HepG2 (cell line): Measurements from ENCODE around the gene DPAGT1. TPM values are rescaled to one million over a fixed set of nuclear protein-coding genes. Genes with fewer than 3 reads are reported as not detected.

Experiments used
- GFI1 ChIP-seq: sonication (generic); formaldehyde crosslinking; IDR thresholded peaks from 2 replicates; pipeline ENCODE4 v1.5.0; 2020; ENCODE audit warnings: missing genetic modification reagents, mild to moderate bottlenecking, borderline replicate concordance
- NCOA1 ChIP-seq: sonication (generic); formaldehyde crosslinking; IDR thresholded peaks from 2 replicates; pipeline ENCODE4 v1.9.0; 2021; ENCODE audit warnings: missing genetic modification reagents
- NR2F1 ChIP-seq, 2 experiments: fragments of 450-650 bp in 1 of 2; formaldehyde crosslinking in 1 of 2; IDR thresholded peaks; 2 replicates each; pipeline versions ENCODE4 v1.5.0 to v1.6.1; 2016 to 2020; ENCODE audit warnings: mild to moderate bottlenecking in 1 of 2, missing compliant biosample characterization in 1 of 2, missing genetic modification reagents in 1 of 2, moderate library complexity in 1 of 2
- PLRG1 ChIP-seq: fragments of 450-650 bp; conservative IDR thresholded peaks from 2 replicates; pipeline ENCODE4 v1.6.1; 2016
- XRCC5 ChIP-seq: fragments of 200-400 bp; formaldehyde crosslinking; optimal IDR thresholded peaks from 2 replicates; pipeline ENCODE3; 2017; ENCODE audit warnings: mild to moderate bottlenecking, low read length
- ZNF564 ChIP-seq: sonication (generic); formaldehyde crosslinking; IDR thresholded peaks from 2 replicates; pipeline ENCODE4 v1.8.1; 2023; ENCODE audit warnings: mild to moderate bottlenecking, missing genetic modification reagents
- ZSCAN31 ChIP-seq: sonication (generic); formaldehyde crosslinking; IDR thresholded peaks from 2 replicates; pipeline ENCODE4 v1.5.0; 2020; ENCODE audit warnings: low read depth, mild to moderate bottlenecking, missing genetic modification reagents
- ZZZ3 ChIP-seq: sonication (generic); formaldehyde crosslinking; IDR thresholded peaks from 2 replicates; pipeline ENCODE4 v1.4.0; 2020; ENCODE audit warnings: missing genetic modification reagents, mild to moderate bottlenecking, borderline replicate concordance
- polyA plus RNA-seq, 8 experiments: library from polyadenylated mRNA; depleted of rRNA in 3 of 8; stranded (reverse) in 7 of 8; unstranded in 1 of 8; fragments of >200 nt; fragmentation: Illumina TruSeq in 4 of 8; extraction: Trizol in 4 of 8; gene quantifications; 2 replicates each; pipeline versions ENCODE4 v1.2.1 to v1.2.3, GENCODE V29; 2011 to 2016; ENCODE audit warnings: low read depth in 4 of 8, missing spikeins in 1 of 8, mixed read lengths in 1 of 8; ENCODE audit not compliant: insufficient read depth in 1 of 8
- total RNA-seq, 5 experiments: library from RNA; depleted of rRNA; stranded (reverse); fragments of >200 nt; fragmentation: Illumina TruSeq; extraction: Trizol; gene quantifications; 2 replicates each; pipeline ENCODE4 v1.2.3, GENCODE V29; 2016; ENCODE audit warnings: low read depth in 1 of 5
- TF ChIP-seq, protein P1 (sequence below): sonication (generic); formaldehyde crosslinking; IDR thresholded peaks from 2 replicates; pipeline ENCODE4; 2020; ENCODE audit warnings: missing genetic modification reagents, mild to moderate bottlenecking, borderline replicate concordance
- TF ChIP-seq, protein P2 (sequence below): IDR thresholded peaks from 2 replicates; pipeline ENCODE4 v1.6.1; 2012; ENCODE audit warnings: inconsistent platforms
- TF ChIP-seq, protein P3 (sequence below): sonication (generic); formaldehyde crosslinking; conservative IDR thresholded peaks from 2 replicates; pipeline ENCODE4 v1.8.0; 2022; ENCODE audit warnings: missing genetic modification reagents
- TF ChIP-seq, protein P4 (sequence below): sonication (generic); formaldehyde crosslinking; IDR thresholded peaks from 2 replicates; pipeline ENCODE4 v1.4.0; 2020; ENCODE audit warnings: missing genetic modification reagents, mild to moderate bottlenecking, borderline replicate concordance
- TF ChIP-seq, protein P5 (sequence below): sonication (generic); formaldehyde crosslinking; IDR thresholded peaks from 2 replicates; pipeline ENCODE4 v1.4.0; 2020; ENCODE audit warnings: missing genetic modification reagents
- TF ChIP-seq, protein P6 (sequence below): sonication (generic); formaldehyde crosslinking; IDR thresholded peaks from 2 replicates; pipeline ENCODE4 v1.5.0; 2020; ENCODE audit warnings: mild to moderate bottlenecking, missing genetic modification reagents

DPAGT1 gene
- total and polyA plus RNA-seq, 2 of the 13 experiments (the other 11 are each of a cell fraction or from before 2014, with no cell fraction given) = 37.6 to 70.7 TPM

DNA sequence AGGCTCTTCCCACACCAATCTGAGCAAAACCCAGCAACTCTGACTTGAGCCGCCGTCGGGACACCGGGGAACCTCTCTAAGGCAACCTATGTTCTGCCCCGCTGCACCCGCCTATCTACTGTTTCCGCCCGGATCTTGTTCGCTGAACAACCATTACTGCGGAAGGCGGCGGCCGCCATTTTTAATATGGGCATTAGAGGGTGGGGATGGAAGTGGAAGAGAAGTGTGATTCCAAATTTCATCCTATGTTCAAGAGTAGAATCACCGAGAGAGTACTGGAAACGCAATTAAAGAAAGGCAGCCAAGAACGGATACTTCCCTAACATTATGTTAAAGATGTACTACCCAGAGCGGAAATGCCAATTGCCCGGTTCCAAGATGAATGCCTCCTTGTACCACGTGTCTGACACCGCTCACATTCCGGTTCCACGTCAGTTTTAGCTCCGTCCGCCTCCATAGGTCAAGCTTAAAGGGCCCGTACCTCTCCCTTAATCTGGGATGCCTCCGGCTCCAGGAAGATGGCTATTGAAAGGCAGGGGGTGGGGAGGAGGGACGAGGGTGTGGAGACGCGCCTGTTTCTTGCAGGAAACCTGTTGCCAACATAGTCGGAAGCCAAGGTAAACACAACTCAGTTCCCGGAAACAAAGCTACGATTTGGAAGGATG, at the start of gene DPAGT1 (continued):
- TF ChIP-seq, protein P1, sequence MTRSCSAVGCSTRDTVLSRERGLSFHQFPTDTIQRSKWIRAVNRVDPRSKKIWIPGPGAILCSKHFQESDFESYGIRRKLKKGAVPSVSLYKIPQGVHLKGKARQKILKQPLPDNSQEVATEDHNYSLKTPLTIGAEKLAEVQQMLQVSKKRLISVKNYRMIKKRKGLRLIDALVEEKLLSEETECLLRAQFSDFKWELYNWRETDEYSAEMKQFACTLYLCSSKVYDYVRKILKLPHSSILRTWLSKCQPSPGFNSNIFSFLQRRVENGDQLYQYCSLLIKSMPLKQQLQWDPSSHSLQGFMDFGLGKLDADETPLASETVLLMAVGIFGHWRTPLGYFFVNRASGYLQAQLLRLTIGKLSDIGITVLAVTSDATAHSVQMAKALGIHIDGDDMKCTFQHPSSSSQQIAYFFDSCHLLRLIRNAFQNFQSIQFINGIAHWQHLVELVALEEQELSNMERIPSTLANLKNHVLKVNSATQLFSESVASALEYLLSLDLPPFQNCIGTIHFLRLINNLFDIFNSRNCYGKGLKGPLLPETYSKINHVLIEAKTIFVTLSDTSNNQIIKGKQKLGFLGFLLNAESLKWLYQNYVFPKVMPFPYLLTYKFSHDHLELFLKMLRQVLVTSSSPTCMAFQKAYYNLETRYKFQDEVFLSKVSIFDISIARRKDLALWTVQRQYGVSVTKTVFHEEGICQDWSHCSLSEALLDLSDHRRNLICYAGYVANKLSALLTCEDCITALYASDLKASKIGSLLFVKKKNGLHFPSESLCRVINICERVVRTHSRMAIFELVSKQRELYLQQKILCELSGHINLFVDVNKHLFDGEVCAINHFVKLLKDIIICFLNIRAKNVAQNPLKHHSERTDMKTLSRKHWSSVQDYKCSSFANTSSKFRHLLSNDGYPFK (CRISPR knock-in tag) = peak; percentile 91; the same call in 1 of the 2 replicates
- TF ChIP-seq PLRG1 (no peak), XRCC5 (peak; percentile 52), GFI1 (peak; percentile 51; the same call in 1 of the 2 replicates), NCOA1 (CRISPR knock-in tag) (no peak), ZSCAN31 (CRISPR knock-in tag) (peak; percentile 30; the same call in 1 of the 2 replicates), NR2F1 (CRISPR knock-in tag; IDR thresholded peaks at IDR 0.05) (peak in 1 of 2 experiments; percentile 45; a peak in 1 of 4 replicates), ZNF564 (no peak), ZZZ3 (CRISPR knock-in tag) (0 out of 2 replicates have a peak, but pooled peaks have one; percentile 18)
- TF ChIP-seq, protein P2, sequence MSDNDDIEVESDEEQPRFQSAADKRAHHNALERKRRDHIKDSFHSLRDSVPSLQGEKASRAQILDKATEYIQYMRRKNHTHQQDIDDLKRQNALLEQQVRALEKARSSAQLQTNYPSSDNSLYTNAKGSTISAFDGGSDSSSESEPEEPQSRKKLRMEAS = peak; percentile 97
- TF ChIP-seq, protein P3, sequence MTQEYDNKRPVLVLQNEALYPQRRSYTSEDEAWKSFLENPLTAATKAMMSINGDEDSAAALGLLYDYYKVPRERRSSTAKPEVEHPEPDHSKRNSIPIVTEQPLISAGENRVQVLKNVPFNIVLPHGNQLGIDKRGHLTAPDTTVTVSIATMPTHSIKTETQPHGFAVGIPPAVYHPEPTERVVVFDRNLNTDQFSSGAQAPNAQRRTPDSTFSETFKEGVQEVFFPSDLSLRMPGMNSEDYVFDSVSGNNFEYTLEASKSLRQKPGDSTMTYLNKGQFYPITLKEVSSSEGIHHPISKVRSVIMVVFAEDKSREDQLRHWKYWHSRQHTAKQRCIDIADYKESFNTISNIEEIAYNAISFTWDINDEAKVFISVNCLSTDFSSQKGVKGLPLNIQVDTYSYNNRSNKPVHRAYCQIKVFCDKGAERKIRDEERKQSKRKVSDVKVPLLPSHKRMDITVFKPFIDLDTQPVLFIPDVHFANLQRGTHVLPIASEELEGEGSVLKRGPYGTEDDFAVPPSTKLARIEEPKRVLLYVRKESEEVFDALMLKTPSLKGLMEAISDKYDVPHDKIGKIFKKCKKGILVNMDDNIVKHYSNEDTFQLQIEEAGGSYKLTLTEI = no peak
- TF ChIP-seq, protein P4, sequence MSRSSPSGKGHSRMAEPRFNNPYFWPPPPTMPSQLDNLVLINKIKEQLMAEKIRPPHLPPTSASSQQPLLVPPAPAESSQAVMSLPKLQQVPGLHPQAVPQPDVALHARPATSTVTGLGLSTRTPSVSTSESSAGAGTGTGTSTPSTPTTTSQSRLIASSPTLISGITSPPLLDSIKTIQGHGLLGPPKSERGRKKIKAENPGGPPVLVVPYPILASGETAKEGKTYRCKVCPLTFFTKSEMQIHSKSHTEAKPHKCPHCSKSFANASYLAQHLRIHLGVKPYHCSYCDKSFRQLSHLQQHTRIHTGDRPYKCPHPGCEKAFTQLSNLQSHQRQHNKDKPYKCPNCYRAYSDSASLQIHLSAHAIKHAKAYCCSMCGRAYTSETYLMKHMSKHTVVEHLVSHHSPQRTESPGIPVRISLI (CRISPR knock-in tag) = 0 out of 2 replicates have a peak, but pooled peaks have one; percentile 12
- TF ChIP-seq, protein P5, sequence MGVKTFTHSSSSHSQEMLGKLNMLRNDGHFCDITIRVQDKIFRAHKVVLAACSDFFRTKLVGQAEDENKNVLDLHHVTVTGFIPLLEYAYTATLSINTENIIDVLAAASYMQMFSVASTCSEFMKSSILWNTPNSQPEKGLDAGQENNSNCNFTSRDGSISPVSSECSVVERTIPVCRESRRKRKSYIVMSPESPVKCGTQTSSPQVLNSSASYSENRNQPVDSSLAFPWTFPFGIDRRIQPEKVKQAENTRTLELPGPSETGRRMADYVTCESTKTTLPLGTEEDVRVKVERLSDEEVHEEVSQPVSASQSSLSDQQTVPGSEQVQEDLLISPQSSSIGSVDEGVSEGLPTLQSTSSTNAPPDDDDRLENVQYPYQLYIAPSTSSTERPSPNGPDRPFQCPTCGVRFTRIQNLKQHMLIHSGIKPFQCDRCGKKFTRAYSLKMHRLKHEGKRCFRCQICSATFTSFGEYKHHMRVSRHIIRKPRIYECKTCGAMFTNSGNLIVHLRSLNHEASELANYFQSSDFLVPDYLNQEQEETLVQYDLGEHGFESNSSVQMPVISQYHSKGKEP = no peak
- TF ChIP-seq, protein P6, sequence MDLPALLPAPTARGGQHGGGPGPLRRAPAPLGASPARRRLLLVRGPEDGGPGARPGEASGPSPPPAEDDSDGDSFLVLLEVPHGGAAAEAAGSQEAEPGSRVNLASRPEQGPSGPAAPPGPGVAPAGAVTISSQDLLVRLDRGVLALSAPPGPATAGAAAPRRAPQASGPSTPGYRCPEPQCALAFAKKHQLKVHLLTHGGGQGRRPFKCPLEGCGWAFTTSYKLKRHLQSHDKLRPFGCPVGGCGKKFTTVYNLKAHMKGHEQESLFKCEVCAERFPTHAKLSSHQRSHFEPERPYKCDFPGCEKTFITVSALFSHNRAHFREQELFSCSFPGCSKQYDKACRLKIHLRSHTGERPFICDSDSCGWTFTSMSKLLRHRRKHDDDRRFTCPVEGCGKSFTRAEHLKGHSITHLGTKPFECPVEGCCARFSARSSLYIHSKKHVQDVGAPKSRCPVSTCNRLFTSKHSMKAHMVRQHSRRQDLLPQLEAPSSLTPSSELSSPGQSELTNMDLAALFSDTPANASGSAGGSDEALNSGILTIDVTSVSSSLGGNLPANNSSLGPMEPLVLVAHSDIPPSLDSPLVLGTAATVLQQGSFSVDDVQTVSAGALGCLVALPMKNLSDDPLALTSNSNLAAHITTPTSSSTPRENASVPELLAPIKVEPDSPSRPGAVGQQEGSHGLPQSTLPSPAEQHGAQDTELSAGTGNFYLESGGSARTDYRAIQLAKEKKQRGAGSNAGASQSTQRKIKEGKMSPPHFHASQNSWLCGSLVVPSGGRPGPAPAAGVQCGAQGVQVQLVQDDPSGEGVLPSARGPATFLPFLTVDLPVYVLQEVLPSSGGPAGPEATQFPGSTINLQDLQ (CRISPR knock-in tag) = peak; percentile 84; the same call in 1 of the 2 replicates
